GM21447 (cell line): ENCODE data around the gene DROSHA.
"Not testable (repeated sequence)": the region's sequence is repeated elsewhere in the genome, so short reads cannot be mapped to it uniquely, and the experiment has no call there.

ENCODE experiments used
- ATAC-seq: cut with Tn5 transposase; IDR thresholded peaks from one replicate; pipeline ENCODE4 v1.9.1; 2021; ENCODE audit not compliant: unreplicated experiment

DROSHA gene, protein sequence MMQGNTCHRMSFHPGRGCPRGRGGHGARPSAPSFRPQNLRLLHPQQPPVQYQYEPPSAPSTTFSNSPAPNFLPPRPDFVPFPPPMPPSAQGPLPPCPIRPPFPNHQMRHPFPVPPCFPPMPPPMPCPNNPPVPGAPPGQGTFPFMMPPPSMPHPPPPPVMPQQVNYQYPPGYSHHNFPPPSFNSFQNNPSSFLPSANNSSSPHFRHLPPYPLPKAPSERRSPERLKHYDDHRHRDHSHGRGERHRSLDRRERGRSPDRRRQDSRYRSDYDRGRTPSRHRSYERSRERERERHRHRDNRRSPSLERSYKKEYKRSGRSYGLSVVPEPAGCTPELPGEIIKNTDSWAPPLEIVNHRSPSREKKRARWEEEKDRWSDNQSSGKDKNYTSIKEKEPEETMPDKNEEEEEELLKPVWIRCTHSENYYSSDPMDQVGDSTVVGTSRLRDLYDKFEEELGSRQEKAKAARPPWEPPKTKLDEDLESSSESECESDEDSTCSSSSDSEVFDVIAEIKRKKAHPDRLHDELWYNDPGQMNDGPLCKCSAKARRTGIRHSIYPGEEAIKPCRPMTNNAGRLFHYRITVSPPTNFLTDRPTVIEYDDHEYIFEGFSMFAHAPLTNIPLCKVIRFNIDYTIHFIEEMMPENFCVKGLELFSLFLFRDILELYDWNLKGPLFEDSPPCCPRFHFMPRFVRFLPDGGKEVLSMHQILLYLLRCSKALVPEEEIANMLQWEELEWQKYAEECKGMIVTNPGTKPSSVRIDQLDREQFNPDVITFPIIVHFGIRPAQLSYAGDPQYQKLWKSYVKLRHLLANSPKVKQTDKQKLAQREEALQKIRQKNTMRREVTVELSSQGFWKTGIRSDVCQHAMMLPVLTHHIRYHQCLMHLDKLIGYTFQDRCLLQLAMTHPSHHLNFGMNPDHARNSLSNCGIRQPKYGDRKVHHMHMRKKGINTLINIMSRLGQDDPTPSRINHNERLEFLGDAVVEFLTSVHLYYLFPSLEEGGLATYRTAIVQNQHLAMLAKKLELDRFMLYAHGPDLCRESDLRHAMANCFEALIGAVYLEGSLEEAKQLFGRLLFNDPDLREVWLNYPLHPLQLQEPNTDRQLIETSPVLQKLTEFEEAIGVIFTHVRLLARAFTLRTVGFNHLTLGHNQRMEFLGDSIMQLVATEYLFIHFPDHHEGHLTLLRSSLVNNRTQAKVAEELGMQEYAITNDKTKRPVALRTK (N-terminal part only)

DNA sequence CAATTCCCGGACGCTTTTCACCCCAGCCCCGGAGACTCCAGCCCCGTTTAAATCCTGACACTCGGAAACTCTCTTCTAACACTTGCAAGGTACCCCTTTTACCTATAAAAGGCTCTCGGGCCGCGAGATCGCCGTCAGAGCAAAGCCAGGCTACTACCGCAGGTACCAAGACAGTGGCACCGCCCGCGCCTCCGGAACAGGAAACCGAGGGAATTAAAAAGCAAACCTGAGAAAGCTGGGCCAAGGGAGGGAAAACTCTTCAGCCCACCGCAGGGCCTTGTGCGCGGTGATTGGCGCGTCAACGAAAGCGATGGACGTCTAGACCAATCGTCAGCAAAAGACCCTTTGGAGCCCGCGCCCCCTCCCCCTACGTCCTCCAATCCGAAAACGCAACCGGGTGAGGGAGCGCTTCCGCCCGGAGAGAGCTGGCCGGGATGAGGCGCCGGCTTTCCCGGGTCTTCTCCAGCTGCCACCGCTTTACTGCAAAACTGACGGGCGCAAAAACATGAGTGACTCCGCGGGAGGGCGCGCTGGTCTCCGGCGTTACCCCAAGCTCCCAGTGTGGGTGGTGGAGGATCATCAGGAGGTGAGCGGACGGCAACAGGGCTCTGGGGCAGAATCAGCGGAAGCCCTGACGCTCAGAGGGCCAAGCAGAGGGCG, at the start of gene DROSHA, which contains the start of gene C5orf22:
TSS of gene DROSHA (minus strand) at position 206 of the 660 bp plus-strand sequence. CDS start 3,034 bp downstream, outside the sequence.
TSS of gene C5orf22 (plus strand) at position 414 of the 660 bp plus-strand sequence. CDS start at position 506, 92 bp downstream.
- peak; percentile 95 for ATAC-seq

DNA sequence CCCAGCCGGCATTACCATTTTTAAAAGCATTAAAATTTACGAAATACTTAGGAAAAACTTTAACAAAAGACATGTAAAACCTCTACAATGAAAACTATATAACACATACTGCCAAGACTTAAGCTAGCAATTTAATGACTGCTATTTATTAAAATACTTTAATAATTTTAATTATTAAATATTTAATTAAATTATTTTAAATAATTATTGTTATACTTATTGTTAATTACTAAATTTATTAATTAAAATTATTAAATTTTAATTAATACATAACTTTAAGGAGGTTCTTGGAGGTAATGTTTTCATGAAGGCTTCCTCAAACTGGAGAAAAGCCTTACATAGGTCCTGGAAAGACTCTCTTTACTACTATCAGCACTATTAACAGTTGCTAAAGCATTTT, 47.7 kb upstream of the DROSHA start:
- ATAC-seq, result no peak

GRCh38 chr5:31577438-31577837, 45.5 kb upstream of the DROSHA start:
- ATAC-seq, result no peak

DNA sequence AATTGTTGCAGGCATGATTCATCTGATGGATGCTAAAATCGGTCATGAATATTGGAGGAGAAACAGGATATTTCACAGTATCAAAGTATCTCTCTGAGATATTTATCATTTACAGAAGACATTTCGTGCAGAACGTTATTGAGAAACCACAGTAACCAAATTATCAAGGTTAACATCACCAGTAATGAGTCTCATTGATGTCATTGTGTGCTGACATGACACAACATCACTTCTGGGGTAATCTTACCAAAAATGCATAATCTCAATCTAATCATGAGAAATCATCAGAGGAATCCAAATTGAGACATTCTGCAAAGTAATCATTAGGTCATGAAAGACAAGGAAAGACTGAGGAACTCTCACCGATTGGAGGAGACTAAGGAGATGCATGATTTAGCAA, 42.9 kb upstream of the DROSHA start:
- no peak for ATAC-seq

- ATAC-seq, result peak; percentile 76
These were observed 41.7 kb upstream of the DROSHA start for GRCh38 chr5:31573494-31574142.

- no peak for ATAC-seq
These were observed 37.2 kb upstream of the DROSHA start for GRCh38 chr5:31569068-31569467.

GRCh38 chr5:31568302-31568835, 36.5 kb upstream of the DROSHA start:
- ATAC-seq, result no peak

DNA sequence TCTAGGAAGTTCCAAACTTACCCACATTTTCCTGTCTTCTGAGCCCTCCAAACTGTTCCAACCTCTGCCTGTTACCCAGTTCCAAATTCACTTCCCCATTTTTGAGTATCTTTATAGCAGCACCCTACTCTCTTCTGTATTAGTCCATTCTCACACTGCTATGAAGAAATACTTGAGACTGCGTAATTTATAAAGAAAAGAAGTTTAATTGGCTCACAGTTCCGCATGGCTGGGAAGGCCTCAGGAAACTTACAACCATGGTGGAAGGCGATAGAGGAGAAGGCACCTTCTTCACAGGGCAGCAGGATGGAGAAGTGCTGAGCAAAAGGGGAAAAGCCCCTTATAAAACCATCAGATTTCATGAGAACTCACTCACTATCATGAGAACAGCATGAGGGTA, 34.5 kb upstream of the DROSHA start:
- ATAC-seq, result not testable (repeated sequence)

GRCh38 chr5:31563216-31563615, 31.3 kb upstream of the DROSHA start:
- no peak for ATAC-seq

DNA sequence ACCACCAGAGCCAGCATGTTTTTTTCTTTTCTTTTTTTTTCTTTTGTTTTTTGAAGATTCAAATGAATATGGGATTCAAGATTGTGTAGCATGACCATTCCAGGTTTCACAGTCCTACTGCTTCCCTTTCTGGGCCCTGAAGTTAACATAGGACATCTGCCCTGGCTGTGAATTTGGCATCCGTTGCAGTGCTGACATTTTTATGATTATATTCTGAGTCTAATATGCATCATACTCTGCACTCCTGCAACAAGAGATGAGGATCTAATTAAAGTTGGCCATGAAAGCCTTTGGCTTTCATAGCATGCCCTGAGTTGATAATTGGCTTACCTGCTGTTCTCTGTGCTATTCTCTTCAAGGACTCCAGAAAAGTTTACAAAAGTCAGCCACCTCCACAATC, 30.1 kb upstream of the DROSHA start:
- no peak for ATAC-seq

GRCh38 chr5:31559942-31560341, 28.0 kb upstream of the DROSHA start:
- no peak for ATAC-seq

GRCh38 chr5:31556461-31556860, 24.6 kb upstream of the DROSHA start:
- ATAC-seq, result no peak

- ATAC-seq, result no peak
These were observed 22.7 kb upstream of the DROSHA start for GRCh38 chr5:31554552-31554951.

GRCh38 chr5:31553863-31554262, 22.0 kb upstream of the DROSHA start:
- no peak for ATAC-seq

- ATAC-seq, result no peak
These were observed 20.0 kb upstream of the DROSHA start for GRCh38 chr5:31551878-31552277.

GRCh38 chr5:31549114-31549513, 17.2 kb upstream of the DROSHA start:
- ATAC-seq, result not testable (repeated sequence)

DNA sequence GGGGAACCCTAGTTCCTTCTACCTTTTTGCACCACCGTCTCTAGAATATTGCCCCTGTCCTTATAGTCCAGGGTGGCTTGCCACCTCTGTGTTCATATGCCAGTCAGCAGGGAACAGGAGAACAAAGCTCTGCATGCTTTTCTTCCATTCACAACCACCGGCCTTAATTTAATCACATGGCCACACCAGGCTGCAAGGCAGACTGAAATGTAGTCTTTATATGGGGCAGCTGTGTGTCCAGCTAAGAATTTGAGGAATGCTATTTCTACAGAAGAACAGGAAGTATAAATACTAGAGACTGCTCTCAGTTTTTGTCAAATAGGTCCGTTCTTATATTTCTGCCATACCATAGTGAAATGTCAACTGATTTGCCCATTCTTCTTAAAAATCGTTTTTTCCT, 6.0 kb upstream of the DROSHA start:
- ATAC-seq, result no peak

GRCh38 chr5:31537349-31537748, 5.5 kb upstream of the DROSHA start:
- no peak for ATAC-seq

DNA sequence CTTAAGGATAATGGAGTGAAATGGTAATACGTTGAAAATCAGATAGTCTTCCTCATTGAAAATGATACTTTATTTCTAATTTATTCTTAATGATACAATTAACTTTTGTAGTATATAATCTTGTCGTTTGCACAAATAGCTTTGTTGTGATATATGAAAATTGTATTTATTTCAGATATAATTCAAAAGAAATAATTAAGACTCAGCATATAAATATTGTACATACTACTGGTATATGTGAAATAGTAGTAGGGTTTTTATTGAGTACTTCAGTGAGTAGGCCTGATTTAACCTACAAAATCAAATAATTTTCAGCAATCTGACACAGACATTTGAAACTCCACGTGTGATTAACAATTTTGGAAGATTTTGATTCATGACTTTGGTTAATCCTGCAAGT, 5.0 kb upstream of the DROSHA start:
- no peak for ATAC-seq

DNA sequence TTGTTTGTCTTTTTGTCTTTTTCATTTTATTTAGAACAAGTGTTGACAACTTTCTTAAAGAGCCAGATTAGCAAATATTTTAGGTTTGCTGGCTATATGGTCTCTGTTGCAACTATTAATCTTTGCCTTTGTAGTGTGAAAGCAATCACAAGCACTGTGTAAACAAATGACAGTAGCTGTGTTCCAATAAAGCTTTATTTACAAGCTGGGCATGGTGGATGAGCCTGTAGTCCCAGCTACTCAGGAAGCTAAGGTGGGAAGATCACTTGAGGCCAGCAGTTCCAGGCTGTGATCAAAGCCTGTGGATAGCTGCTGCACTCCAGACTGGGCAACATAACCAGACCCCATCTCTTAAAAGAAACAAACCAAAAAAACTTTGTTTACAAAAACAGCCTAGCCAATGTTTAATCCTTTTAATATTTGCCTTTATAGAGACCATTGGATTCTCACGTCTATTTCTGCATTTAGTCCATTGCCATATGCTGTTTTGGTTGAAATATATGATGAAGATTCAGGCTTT, 2.7 kb upstream of the DROSHA start:
- no peak for ATAC-seq
